HepG2 (cell line): Measurements from ENCODE around the gene HMMR. TPM values are rescaled to one million over a fixed set of nuclear protein-coding genes. Genes with fewer than 3 reads are reported as not detected.

Experiments
- ATAC-seq: fragments of 200-7000 bp; cut with Tn5 transposase; 3 replicates; pipeline ENCODE4 v1.9.1; 2020; ENCODE audit warnings: mild to moderate bottlenecking, moderate library complexity
- BruUV-seq: library from RNA; stranded (reverse); fragments of 400-500 nt; replicated peaks from 2 replicates; lab custom pipeline; 2021; lab: Mats Ljungman, UMichigan
- CTCF ChIA-PET: fragments of 300-600 bp; formaldehyde crosslinking; extraction: SDS; loops from one replicate; lab custom pipeline; 2021; ENCODE audit warnings: low total read pairs, inconsistent platforms, low intra/inter-chr PET ratio; lab: Yijun Ruan, JAX
- POLR2A ChIA-PET: fragments of 350-600 bp; sonication (Branson Sonifier 250); formaldehyde crosslinking; loops from one replicate; lab custom pipeline; 2020; ENCODE audit warnings: antibody characterized with exemption, inconsistent platforms; lab: Yijun Ruan, JAX
- DNase-seq: peaks from one replicate; pipeline ENCODE4 v3.0.0-alpha.2; 2015; ENCODE audit warnings: low spot score
- FAIRE-seq: peaks from 3 replicates; lab custom pipeline; 2011; peaks lifted over from hg19 to GRCh38; lab: Jason Lieb, UNC
- H2AFZ ChIP-seq: one replicate; pipeline ENCODE4 v1.6.1; 2011; ENCODE audit warnings: low read length, inconsistent platforms
- H3K27ac ChIP-seq: fragments of 300-600 bp; 3 replicates; pipeline ENCODE4 v1.8.0; 2011; ENCODE audit warnings: mixed run types, mild to moderate bottlenecking, mixed read lengths, low read length, inconsistent platforms; ENCODE audit not compliant: insufficient read depth; ENCODE audit errors: extremely low read length
- H3K27me3 ChIP-seq, 2 experiments: fragments of 200-600 bp in 1 of 2; 2 replicates in 1 of 2; 3 replicates in 1 of 2; pipeline versions ENCODE4 v1.6.0 to v1.8.0; 2011; ENCODE audit warnings: low read length in 2 of 2, mild to moderate bottlenecking in 2 of 2, moderate library complexity in 2 of 2, inconsistent platforms in 1 of 2; ENCODE audit not compliant: insufficient read depth in 2 of 2, control insufficient read depth in 1 of 2
- H3K36me3 ChIP-seq, 2 experiments: fragments of 200-600 bp in 1 of 2; replicated peaks in 1 of 2; 2 replicates in 1 of 2; 3 replicates in 1 of 2; pipeline versions ENCODE4 v1.5.1 to v1.8.0; 2011; ENCODE audit warnings: low read length in 2 of 2, inconsistent platforms in 1 of 2; ENCODE audit not compliant: insufficient read depth in 2 of 2, control insufficient read depth in 1 of 2
- H3K4me1 ChIP-seq: 2 replicates; pipeline ENCODE4 v1.5.1; 2012; ENCODE audit warnings: low read length, inconsistent platforms; ENCODE audit not compliant: insufficient read depth
- H3K4me2 ChIP-seq: 2 replicates; pipeline ENCODE4 v1.6.0; 2011; ENCODE audit warnings: low read depth, low read length, inconsistent platforms
- H3K4me3 ChIP-seq, 3 experiments: fragments of 200-600 bp in 1 of 3; sonication (generic), shearing (Covaris generic) in 1 of 3; replicated peaks in 1 of 3; 2 replicates each; pipeline ENCODE4 v1.5.1; 2011 to 2016; ENCODE audit warnings: low read length in 3 of 3, inconsistent platforms in 2 of 3, low read depth in 2 of 3, mild to moderate bottlenecking in 2 of 3, control low read depth in 1 of 3, mixed read lengths in 1 of 3; ENCODE audit not compliant: insufficient read depth in 1 of 3
- H3K79me2 ChIP-seq: one replicate; pipeline ENCODE4 v1.6.1; 2011; ENCODE audit warnings: low read length, inconsistent platforms; ENCODE audit not compliant: insufficient read depth
- H3K9ac ChIP-seq: 2 replicates; pipeline ENCODE4 v1.6.0; 2011; ENCODE audit warnings: mild to moderate bottlenecking, low read depth, low read length, inconsistent platforms; ENCODE audit not compliant: insufficient read depth
- H3K9me3 ChIP-seq: 2 replicates; pipeline ENCODE4 v1.5.1; 2012; ENCODE audit warnings: mild to moderate bottlenecking, low read length
- H4K20me1 ChIP-seq: 2 replicates; pipeline ENCODE4 v1.6.0; 2011; ENCODE audit warnings: inconsistent platforms, mild to moderate bottlenecking, low read length, moderate library complexity; ENCODE audit not compliant: insufficient read depth
- CENPX ChIP-seq: sonication (generic); formaldehyde crosslinking; IDR thresholded peaks from 2 replicates; pipeline ENCODE4 v1.9.0; 2021; ENCODE audit warnings: mild to moderate bottlenecking, missing genetic modification reagents, moderate library complexity
- ELF1 ChIP-seq: sonication (generic); formaldehyde crosslinking; IDR thresholded peaks from 2 replicates; pipeline ENCODE4 v1.4.0; 2020; ENCODE audit warnings: missing genetic modification reagents
- POLR2G ChIP-seq: fragments of 200-400 bp; formaldehyde crosslinking; IDR thresholded peaks from 2 replicates; pipeline ENCODE4 v1.6.1; 2018; ENCODE audit warnings: mild to moderate bottlenecking, low read depth, low read length, moderate library complexity
- RBFOX2 ChIP-seq: fragments of 200-400 bp; formaldehyde crosslinking; IDR thresholded peaks from 2 replicates; pipeline ENCODE4 v1.6.1; 2017; ENCODE audit warnings: low read depth, mild to moderate bottlenecking, low read length
- ZMYM2 ChIP-seq: sonication (generic); formaldehyde crosslinking; IDR thresholded peaks from 2 replicates; pipeline ENCODE4 v1.8.0; 2022; ENCODE audit warnings: mild to moderate bottlenecking, missing genetic modification reagents
- ZNF30 ChIP-seq: sonication (generic); formaldehyde crosslinking; IDR thresholded peaks from 2 replicates; pipeline ENCODE4 v1.5.0; 2020; ENCODE audit warnings: mild to moderate bottlenecking, missing genetic modification reagents
- ZNF720 ChIP-seq: sonication (generic); formaldehyde crosslinking; IDR thresholded peaks from 2 replicates; pipeline ENCODE4 v1.4.0; 2020; ENCODE audit warnings: missing genetic modification reagents
- WGBS: methylation state at CpG from one replicate; pipeline ENCODE4 v1.1.6; 2017; ENCODE audit warnings: low lambda C conversion rate; 5-methylcytosine and 5-hydroxymethylcytosine counted together
- in situ Hi-C: cut with HindIII; loops from 2 replicates; pipeline ENCODE4 v1.10.0; 2017; ENCODE audit warnings: low pct_unique_long_range_greater_than_20kb; ENCODE audit not compliant: extremely low pct_ligation_motif_present
- intact Hi-C: fragments of 100-400 bp; cut with micrococcal nuclease; formaldehyde crosslinking; loops from one replicate; pipeline ENCODE4 v1.10.0; 2022; ENCODE audit not compliant: unreplicated experiment
- polyA plus RNA-seq, 8 experiments: library from polyadenylated mRNA; depleted of rRNA in 3 of 8; stranded (reverse) in 7 of 8; unstranded in 1 of 8; fragments of >200 nt; fragmentation: Illumina TruSeq in 4 of 8; extraction: Trizol in 4 of 8; gene quantifications; 2 replicates each; pipeline versions ENCODE4 v1.2.1 to v1.2.3, GENCODE V29; 2011 to 2016; ENCODE audit warnings: low read depth in 4 of 8, missing spikeins in 1 of 8, mixed read lengths in 1 of 8; ENCODE audit not compliant: insufficient read depth in 1 of 8
- total RNA-seq, 5 experiments: library from RNA; depleted of rRNA; stranded (reverse); fragments of >200 nt; fragmentation: Illumina TruSeq; extraction: Trizol; gene quantifications; 2 replicates each; pipeline ENCODE4 v1.2.3, GENCODE V29; 2016; ENCODE audit warnings: low read depth in 1 of 5
- TF ChIP-seq, protein P1 (sequence below): sonication (generic); formaldehyde crosslinking; IDR thresholded peaks from 2 replicates; pipeline ENCODE4 v1.9.0; 2021; ENCODE audit warnings: mild to moderate bottlenecking, missing genetic modification reagents

HMMR gene
- total and polyA plus RNA-seq, 2 of the 13 experiments (the other 11 are each of a cell fraction or from before 2014, with no cell fraction given), result 8.5 to 48.3 TPM

DNA sequence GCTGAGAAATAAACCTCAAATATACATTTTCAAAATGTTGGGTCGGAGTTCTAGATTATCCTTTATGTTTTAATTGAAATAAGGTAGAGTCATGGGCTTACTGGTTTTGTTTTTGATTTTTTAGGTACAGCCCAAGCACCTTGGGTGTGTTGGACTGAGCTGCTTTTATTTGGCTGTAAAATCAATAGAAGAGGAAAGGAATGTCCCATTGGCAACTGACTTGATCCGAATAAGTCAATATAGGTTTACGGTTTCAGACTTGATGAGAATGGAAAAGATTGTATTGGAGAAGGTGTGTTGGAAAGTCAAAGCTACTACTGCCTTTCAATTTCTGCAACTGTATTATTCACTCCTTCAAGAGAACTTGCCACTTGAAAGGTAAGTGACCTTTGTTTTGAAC, 19.5 kb upstream of the HMMR start (continued):
- TF ChIP-seq, protein P1, sequence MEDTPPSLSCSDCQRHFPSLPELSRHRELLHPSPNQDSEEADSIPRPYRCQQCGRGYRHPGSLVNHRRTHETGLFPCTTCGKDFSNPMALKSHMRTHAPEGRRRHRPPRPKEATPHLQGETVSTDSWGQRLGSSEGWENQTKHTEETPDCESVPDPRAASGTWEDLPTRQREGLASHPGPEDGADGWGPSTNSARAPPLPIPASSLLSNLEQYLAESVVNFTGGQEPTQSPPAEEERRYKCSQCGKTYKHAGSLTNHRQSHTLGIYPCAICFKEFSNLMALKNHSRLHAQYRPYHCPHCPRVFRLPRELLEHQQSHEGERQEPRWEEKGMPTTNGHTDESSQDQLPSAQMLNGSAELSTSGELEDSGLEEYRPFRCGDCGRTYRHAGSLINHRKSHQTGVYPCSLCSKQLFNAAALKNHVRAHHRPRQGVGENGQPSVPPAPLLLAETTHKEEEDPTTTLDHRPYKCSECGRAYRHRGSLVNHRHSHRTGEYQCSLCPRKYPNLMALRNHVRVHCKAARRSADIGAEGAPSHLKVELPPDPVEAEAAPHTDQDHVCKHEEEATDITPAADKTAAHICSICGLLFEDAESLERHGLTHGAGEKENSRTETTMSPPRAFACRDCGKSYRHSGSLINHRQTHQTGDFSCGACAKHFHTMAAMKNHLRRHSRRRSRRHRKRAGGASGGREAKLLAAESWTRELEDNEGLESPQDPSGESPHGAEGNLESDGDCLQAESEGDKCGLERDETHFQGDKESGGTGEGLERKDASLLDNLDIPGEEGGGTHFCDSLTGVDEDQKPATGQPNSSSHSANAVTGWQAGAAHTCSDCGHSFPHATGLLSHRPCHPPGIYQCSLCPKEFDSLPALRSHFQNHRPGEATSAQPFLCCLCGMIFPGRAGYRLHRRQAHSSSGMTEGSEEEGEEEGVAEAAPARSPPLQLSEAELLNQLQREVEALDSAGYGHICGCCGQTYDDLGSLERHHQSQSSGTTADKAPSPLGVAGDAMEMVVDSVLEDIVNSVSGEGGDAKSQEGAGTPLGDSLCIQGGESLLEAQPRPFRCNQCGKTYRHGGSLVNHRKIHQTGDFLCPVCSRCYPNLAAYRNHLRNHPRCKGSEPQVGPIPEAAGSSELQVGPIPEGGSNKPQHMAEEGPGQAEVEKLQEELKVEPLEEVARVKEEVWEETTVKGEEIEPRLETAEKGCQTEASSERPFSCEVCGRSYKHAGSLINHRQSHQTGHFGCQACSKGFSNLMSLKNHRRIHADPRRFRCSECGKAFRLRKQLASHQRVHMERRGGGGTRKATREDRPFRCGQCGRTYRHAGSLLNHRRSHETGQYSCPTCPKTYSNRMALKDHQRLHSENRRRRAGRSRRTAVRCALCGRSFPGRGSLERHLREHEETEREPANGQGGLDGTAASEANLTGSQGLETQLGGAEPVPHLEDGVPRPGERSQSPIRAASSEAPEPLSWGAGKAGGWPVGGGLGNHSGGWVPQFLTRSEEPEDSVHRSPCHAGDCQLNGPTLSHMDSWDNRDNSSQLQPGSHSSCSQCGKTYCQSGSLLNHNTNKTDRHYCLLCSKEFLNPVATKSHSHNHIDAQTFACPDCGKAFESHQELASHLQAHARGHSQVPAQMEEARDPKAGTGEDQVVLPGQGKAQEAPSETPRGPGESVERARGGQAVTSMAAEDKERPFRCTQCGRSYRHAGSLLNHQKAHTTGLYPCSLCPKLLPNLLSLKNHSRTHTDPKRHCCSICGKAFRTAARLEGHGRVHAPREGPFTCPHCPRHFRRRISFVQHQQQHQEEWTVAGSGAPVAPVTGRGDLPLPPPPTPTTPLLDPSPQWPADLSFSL (CRISPR knock-in tag), result no peak
- TF ChIP-seq ZNF720 (CRISPR knock-in tag) (no peak), POLR2G (no peak), ZNF30 (no peak), CENPX (CRISPR knock-in tag) (no peak), ELF1 (no peak)

DNA sequence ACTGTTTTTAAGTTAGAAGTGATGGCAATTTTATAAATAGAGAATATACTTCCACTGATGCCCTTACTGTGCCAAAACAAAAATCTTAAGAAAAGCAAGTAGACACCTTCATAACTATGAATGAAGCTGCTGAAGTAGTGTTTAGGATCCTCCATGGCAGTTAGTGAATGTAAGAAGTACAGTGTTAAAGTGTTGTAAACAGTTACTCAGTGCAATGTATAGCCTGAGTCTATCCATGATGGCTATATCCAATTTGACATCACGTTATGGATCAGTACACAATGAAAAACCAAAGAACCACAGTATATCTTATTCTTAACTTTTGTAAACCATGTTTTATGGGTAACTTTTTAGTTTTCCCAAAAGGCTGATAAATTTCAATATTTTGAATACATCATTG, 15.9 kb upstream of the HMMR start:
- intact Hi-C loops, result no loop called here
- CTCF ChIA-PET, result no interaction called here
- DNase-seq (no peak), FAIRE-seq (no peak)
- 96% methylated on average over 1 of the region's 1 CpG for WGBS
- TF ChIP-seq RBFOX2, result 0 out of 2 replicates have a peak, but pooled peaks have one; percentile 47
- TF ChIP-seq ZMYM2, result no peak
- TF ChIP-seq, all 625 proteins: peak for 1
- in situ Hi-C loops, result no loop called here
- TSS peak; percentile 0 for BruUV-seq
- POLR2A ChIA-PET, result interaction anchor here (9.3 kb wide), 1 partner anchor 15 kb away, joined by 182 read pairs; the partner anchor contains the start of genes HMMR and NUDCD2
- peaks cover 2 to 47% of the 10 kb centered on the region in 2 experiments; a peak in 3 of 5 replicates for H3K36me3 ChIP-seq
- peaks cover 20% of the 10 kb centered on the region for H3K4me1 ChIP-seq
- H3K9ac ChIP-seq, result no peak overlapping the region
- no peak overlapping the region for H3K4me3 ChIP-seq
- H3K9me3 ChIP-seq, result no peaks in the 10 kb centered on the region
- peaks cover 23% of the 10 kb centered on the region for H3K79me2 ChIP-seq
- H3K27ac ChIP-seq, result no peak overlapping the region
- H3K27me3 ChIP-seq, result no peaks in the 10 kb centered on the region
- H4K20me1 ChIP-seq, result peaks cover 18% of the 10 kb centered on the region
- no peak overlapping the region for H3K4me2 ChIP-seq
- no peak overlapping the region for H2AFZ ChIP-seq
- ATAC-seq, result peak; percentile 38; the same call in 2 of the 3 replicates
